H1 (cell line): ENCODE measurements around the gene ONECUT3.

Experiments
- ATF3 ChIP-seq: IDR thresholded peaks from 2 replicates; pipeline ENCODE4 v1.6.1; 2011; ENCODE audit warnings: low read depth, mild to moderate bottlenecking, low read length; ENCODE audit not compliant: insufficient read depth
- CTCF ChIP-seq, 3 experiments: IDR thresholded peaks; 1 replicate in 2 of 3; 2 replicates in 1 of 3; pipeline versions ENCODE4 v1.5.1 to v1.6.1; 2011; ENCODE audit warnings: low read length in 3 of 3, mild to moderate bottlenecking in 3 of 3, inconsistent platforms in 2 of 3, low read depth in 1 of 3, moderate library complexity in 1 of 3; ENCODE audit not compliant: insufficient read depth in 1 of 3; ENCODE audit errors: control extremely low read depth in 1 of 3
- JUN ChIP-seq: IDR thresholded peaks from 2 replicates; pipeline ENCODE4 v1.6.1; 2011; ENCODE audit warnings: low read depth, mild to moderate bottlenecking, improper control_type of control experiment, low read length

GRCh38 chr19:1783874-1784273 lies 30.6 kb downstream of the ONECUT3 start:
- TF ChIP-seq JUN (no peak), CTCF (IDR thresholded peaks at IDR 0.05; ENCODE audit: control extremely low read depth in 1 of 3, insufficient read depth in 1 of 3, low read depth in 1 of 3, low read length in 3 of 3) (no peak), ATF3 (no peak)
